ENCODE results near the gene HIGD2A. TPM values are rescaled to one million over a fixed set of nuclear protein-coding genes. Genes with fewer than 3 reads are reported as not detected.
A peak's percentile ranks its signal among the peaks of the same experiment; 100 is the strongest.

The HIGD2A gene
- total and polyA plus RNA-seq, 9 of the 15 experiments (the other 6 are each of a cell fraction or from before 2014, with no cell fraction given): 94.7 to 264 (median 163) TPM

DNA sequence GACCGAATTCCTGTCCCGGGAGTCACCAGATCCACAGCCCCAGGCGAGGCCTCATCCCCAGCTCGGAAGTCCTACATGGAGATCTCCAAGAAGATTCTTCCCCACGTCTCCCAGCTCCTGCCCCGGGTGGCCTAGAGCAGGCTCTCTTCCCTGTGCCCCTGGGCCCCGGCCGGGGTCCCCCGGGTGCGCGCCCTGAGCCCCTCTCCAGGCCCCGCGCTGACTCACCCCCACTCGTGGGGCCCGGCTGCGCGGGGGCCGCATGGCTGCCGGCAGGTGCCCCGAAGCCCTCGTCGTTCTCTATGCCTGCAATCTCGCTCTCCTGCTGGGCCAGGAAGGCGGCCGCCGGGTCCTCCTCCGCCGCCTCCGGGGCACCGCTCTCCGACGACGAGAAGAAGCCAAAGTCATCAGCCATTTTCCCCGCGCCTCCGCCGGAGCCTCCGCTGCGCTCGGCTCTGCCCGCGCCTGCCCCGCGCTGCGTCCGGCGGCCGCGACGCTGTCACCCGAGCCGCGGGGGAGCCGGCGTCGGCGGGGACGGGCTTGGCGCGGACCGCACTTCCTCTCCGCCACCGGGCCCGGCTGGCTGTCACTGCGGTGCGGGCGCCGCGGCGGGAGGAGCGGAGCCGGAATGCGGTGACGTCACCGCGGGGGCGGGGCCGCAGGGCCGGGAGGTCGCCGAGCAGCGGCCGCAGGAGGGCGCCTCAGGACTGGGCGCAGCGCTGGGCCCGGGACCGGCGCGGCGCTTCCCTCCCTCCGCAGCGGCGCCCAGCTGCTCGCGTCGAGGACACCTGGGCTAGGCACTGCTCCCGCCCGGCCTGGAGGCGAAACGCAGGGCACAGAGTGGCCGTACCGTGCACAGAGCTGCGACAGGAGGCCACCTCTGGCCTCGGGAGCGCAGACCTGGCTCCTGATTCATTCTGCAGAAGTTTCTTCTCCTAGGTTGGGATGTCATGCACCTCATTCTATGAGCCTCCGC lies 27.7 kb downstream of the HIGD2A start, which contains the start of gene CLTB (continued):
- TF ChIP-seq HCFC1 (IDR thresholded peaks at IDR 0.05; ENCODE audit: low read depth, low read length) (peak; percentile 29; the same call in 1 of the 2 replicates), ZBTB9 (CRISPR knock-in tag; IDR thresholded peaks at IDR 0.05) (no peak), ARID1B (IDR thresholded peaks at IDR 0.05) (no peak), MYC (IDR thresholded peaks at IDR 0.05; ENCODE audit: low read depth, low read length) (0 out of 2 replicates have a peak, but pooled peaks have one; percentile 50), MYC (CRISPR knock-in tag; IDR thresholded peaks at IDR 0.05; ENCODE audit: borderline replicate concordance, low read depth) (no peak), SMARCB1 (IDR thresholded peaks at IDR 0.05; ENCODE audit: insufficient read length, low read depth) (no peak), MCM5 (IDR thresholded peaks at IDR 0.05; ENCODE audit: low read depth) (no peak), GTF2A2 (tag; IDR thresholded peaks at IDR 0.05) (no peak), SMC3 (conservative IDR thresholded peaks at IDR 0.05; ENCODE audit: insufficient read depth, low read depth, low read length) (peak; percentile 95), MIER1 (IDR thresholded peaks at IDR 0.05; ENCODE audit: low read depth) (no peak), SRSF9 (IDR thresholded peaks at IDR 0.05; ENCODE audit: borderline replicate concordance, low read depth, low read length) (no peak), CC2D1A (IDR thresholded peaks at IDR 0.05) (no peak), ZSCAN29 (IDR thresholded peaks at IDR 0.05) (peak; percentile 34; the same call in 1 of the 2 replicates), E2F8 (IDR thresholded peaks at IDR 0.05; ENCODE audit: low read depth, partially characterized antibody) (no peak), KHSRP (IDR thresholded peaks at IDR 0.05) (no peak)
- TF ChIP-seq, protein P1, sequence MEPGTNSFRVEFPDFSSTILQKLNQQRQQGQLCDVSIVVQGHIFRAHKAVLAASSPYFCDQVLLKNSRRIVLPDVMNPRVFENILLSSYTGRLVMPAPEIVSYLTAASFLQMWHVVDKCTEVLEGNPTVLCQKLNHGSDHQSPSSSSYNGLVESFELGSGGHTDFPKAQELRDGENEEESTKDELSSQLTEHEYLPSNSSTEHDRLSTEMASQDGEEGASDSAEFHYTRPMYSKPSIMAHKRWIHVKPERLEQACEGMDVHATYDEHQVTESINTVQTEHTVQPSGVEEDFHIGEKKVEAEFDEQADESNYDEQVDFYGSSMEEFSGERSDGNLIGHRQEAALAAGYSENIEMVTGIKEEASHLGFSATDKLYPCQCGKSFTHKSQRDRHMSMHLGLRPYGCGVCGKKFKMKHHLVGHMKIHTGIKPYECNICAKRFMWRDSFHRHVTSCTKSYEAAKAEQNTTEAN (CRISPR knock-in tag; IDR thresholded peaks at IDR 0.05): no peak
- TF ChIP-seq, protein P2, sequence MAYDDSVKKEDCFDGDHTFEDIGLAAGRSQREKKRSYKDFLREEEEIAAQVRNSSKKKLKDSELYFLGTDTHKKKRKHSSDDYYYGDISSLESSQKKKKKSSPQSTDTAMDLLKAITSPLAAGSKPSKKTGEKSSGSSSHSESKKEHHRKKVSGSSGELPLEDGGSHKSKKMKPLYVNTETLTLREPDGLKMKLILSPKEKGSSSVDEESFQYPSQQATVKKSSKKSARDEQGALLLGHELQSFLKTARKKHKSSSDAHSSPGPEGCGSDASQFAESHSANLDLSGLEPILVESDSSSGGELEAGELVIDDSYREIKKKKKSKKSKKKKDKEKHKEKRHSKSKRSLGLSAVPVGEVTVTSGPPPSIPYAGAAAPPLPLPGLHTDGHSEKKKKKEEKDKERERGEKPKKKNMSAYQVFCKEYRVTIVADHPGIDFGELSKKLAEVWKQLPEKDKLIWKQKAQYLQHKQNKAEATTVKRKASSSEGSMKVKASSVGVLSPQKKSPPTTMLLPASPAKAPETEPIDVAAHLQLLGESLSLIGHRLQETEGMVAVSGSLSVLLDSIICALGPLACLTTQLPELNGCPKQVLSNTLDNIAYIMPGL (CRISPR knock-in tag; IDR thresholded peaks at IDR 0.05): peak; percentile 78; the same call in 1 of the 2 replicates
- TF ChIP-seq, protein P3, sequence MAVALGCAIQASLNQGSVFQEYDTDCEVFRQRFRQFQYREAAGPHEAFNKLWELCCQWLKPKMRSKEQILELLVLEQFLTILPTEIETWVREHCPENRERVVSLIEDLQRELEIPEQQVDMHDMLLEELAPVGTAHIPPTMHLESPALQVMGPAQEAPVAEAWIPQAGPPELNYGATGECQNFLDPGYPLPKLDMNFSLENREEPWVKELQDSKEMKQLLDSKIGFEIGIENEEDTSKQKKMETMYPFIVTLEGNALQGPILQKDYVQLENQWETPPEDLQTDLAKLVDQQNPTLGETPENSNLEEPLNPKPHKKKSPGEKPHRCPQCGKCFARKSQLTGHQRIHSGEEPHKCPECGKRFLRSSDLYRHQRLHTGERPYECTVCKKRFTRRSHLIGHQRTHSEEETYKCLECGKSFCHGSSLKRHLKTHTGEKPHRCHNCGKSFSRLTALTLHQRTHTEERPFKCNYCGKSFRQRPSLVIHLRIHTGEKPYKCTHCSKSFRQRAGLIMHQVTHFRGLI (CRISPR knock-in tag; IDR thresholded peaks at IDR 0.05): no peak
